Spleen (tissue), 7 donors: ENCODE results near the gene SPACA7.

ENCODE experiments used
- POLR2A ChIP-seq, 3 donors: fragments of 450-650 bp; IDR thresholded peaks; one replicate each; pipeline ENCODE4 v1.5.1; 2017; ENCODE audit warnings: antibody characterized with exemption in 3 of 3, mild to moderate bottlenecking in 1 of 3
- POLR2AphosphoS5 ChIP-seq, 3 donors: sonication (generic); formaldehyde crosslinking; IDR thresholded peaks; one replicate each; pipeline ENCODE4 v1.5.1; 2017; ENCODE audit warnings: antibody characterized with exemption in 3 of 3
- TF ChIP-seq, protein P1 (sequence below), 11 experiments: fragments of 200-600 bp in 7 of 11; fragments of 450-650 bp in 4 of 11; sonication (generic) in 4 of 11; IDR thresholded peaks in 8 of 11; conservative IDR thresholded peaks in 3 of 11; 1 replicate in 7 of 11; 2 replicates in 4 of 11; pipeline versions ENCODE4 v1.4.0 to v1.8.0; 2016 to 2021; ENCODE audit warnings: antibody characterized with exemption in 11 of 11, inconsistent platforms in 4 of 11, mild to moderate bottlenecking in 1 of 11
- donor health status: DM: no; HTN: no; CAD: no; lungs with moderate emphysema.
- donor health status: DM: no; HTN: no; CAD: no.
- donor health status: DM: no; HTN: no; CAD: no.

GRCh38 chr13:112349681-112350080 lies 26.5 kb upstream of the SPACA7 start:
- TF ChIP-seq, protein P1, sequence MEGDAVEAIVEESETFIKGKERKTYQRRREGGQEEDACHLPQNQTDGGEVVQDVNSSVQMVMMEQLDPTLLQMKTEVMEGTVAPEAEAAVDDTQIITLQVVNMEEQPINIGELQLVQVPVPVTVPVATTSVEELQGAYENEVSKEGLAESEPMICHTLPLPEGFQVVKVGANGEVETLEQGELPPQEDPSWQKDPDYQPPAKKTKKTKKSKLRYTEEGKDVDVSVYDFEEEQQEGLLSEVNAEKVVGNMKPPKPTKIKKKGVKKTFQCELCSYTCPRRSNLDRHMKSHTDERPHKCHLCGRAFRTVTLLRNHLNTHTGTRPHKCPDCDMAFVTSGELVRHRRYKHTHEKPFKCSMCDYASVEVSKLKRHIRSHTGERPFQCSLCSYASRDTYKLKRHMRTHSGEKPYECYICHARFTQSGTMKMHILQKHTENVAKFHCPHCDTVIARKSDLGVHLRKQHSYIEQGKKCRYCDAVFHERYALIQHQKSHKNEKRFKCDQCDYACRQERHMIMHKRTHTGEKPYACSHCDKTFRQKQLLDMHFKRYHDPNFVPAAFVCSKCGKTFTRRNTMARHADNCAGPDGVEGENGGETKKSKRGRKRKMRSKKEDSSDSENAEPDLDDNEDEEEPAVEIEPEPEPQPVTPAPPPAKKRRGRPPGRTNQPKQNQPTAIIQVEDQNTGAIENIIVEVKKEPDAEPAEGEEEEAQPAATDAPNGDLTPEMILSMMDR (IDR thresholded peaks at IDR 0.05 in 8 of 11, conservative IDR thresholded peaks at IDR 0.05 in 3 of 11), result no peak
- no peak for TF ChIP-seq POLR2AphosphoS5 (IDR thresholded peaks at IDR 0.05)
- TF ChIP-seq POLR2A (IDR thresholded peaks at IDR 0.05), result no peak
